Measurements from ENCODE around the gene ZNF860.
A peak's percentile ranks its signal among the peaks of the same experiment; 100 is the strongest.

GRCh38 chr3:31981206-31982181, at the start of gene ZNF860, which contains the start of gene OSBPL10:
- TF ChIP-seq CTCF (IDR thresholded peaks at IDR 0.05), result no peak
- peak; percentile 38 to 70 (median 40) for TF ChIP-seq POLR2A (IDR thresholded peaks at IDR 0.05)

Data from body of pancreas (tissue), 4 donors.